ENCODE measurements around the gene DYNLT2. TPM values are rescaled to one million over a fixed set of nuclear protein-coding genes. Genes with fewer than 3 reads are reported as not detected.

DYNLT2 gene
- total and polyA plus RNA-seq, 10 donors = 2.8 to 3.9 (median 3.6) TPM

- H3K27ac ChIP-seq = no peak overlapping the region
- 80 to 89% (median 84%) methylated on average over 7 of the region's 7 CpGs for WGBS, 5 donors
- H3K4me3 ChIP-seq = no peak overlapping the region
- intact Hi-C loops (cut with DNase I; ENCODE audit: low total_unique reads) = no loop called here
- H3K27me3 ChIP-seq (replicated peaks in 1 of 7) = peaks cover 0 to 36% (median 5%) of the 10 kb centered on the region in 7 donors
- H3K9me3 ChIP-seq = no peaks in the 10 kb centered on the region
- TF ChIP-seq POLR2A (IDR thresholded peaks at IDR 0.05) = no peak
- no peak for TF ChIP-seq POLR2AphosphoS5 (IDR thresholded peaks at IDR 0.05)
- TF ChIP-seq, protein P1, sequence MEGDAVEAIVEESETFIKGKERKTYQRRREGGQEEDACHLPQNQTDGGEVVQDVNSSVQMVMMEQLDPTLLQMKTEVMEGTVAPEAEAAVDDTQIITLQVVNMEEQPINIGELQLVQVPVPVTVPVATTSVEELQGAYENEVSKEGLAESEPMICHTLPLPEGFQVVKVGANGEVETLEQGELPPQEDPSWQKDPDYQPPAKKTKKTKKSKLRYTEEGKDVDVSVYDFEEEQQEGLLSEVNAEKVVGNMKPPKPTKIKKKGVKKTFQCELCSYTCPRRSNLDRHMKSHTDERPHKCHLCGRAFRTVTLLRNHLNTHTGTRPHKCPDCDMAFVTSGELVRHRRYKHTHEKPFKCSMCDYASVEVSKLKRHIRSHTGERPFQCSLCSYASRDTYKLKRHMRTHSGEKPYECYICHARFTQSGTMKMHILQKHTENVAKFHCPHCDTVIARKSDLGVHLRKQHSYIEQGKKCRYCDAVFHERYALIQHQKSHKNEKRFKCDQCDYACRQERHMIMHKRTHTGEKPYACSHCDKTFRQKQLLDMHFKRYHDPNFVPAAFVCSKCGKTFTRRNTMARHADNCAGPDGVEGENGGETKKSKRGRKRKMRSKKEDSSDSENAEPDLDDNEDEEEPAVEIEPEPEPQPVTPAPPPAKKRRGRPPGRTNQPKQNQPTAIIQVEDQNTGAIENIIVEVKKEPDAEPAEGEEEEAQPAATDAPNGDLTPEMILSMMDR (IDR thresholded peaks at IDR 0.05 in 8 of 11, conservative IDR thresholded peaks at IDR 0.05 in 3 of 11) = no peak
- H3K4me1 ChIP-seq = peaks cover 9 to 23% (median 18%) of the 10 kb centered on the region in 6 donors
- DNase-seq = no peak
- H3K36me3 ChIP-seq = peaks cover 0 to 23% (median 0%) of the 10 kb centered on the region in 6 donors
These were observed 36.4 kb upstream of the DYNLT2 start for GRCh38 chr6:169787797-169788196.

DNA sequence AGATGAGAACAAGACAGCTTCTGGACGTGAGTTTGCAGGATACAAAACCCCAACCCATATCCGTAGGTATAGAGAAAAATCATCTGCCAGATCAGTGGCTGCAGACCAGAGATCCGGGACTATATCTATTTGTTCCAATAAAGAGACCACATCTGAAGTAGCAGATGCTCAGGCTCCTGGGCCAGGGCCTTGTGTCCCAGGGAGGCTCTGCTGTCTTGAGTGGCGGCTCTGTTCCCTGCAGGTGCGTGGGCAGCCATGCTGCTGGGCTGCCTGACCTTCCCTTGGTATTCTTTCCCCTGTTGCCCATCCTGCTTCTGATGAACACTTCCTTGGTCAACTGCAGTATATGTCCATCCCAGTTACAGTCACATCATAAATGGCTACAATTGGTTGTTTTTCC, 35.0 kb upstream of the DYNLT2 start:
- H3K4me1 ChIP-seq = peaks cover 9 to 23% (median 18%) of the 10 kb centered on the region in 6 donors
- TF ChIP-seq, protein P1 (IDR thresholded peaks at IDR 0.05 in 8 of 11, conservative IDR thresholded peaks at IDR 0.05 in 3 of 11) = no peak
- TF ChIP-seq POLR2AphosphoS5 (IDR thresholded peaks at IDR 0.05) = no peak
- no peaks in the 10 kb centered on the region for H3K9me3 ChIP-seq
- H3K27me3 ChIP-seq (replicated peaks in 1 of 7) = peaks cover 0 to 24% (median 5%) of the 10 kb centered on the region in 7 donors
- no peak overlapping the region for H3K27ac ChIP-seq
- intact Hi-C loops (cut with DNase I; ENCODE audit: low total_unique reads) = no loop called here
- H3K4me3 ChIP-seq = no peak overlapping the region
- no peak for DNase-seq
- H3K36me3 ChIP-seq = peaks cover 0 to 29% (median under 1%) of the 10 kb centered on the region in 6 donors
- 78 to 92% (median 84%) methylated on average over 5 of the region's 5 CpGs for WGBS, 5 donors

DNA sequence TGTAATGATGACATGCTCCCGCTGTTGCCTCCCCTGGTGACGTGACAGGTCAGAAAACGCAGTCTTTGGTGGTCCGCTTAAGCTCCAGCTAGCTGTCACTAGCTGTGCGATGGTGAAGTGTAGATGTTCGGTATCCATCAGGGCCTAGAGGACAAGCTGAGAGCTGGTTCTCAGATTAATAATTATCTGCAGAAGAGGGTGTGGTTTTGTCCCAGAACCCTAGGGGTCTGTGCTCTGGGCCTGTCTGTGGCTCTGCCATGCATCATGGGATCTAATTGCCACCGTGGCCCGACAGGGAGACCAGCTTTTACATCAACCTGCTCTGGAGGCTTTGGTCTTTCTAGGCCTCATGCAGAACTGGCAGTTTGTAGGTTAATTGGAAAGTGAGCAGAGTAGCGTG, 34.2 kb upstream of the DYNLT2 start:
- WGBS, 5 donors = 90 to 98% (median 94%) methylated on average over 8 to 9 of the region's 9 CpGs
- no peak overlapping the region for H3K27ac ChIP-seq
- peaks cover 0 to 18% (median 0%) of the 10 kb centered on the region in 7 donors for H3K27me3 ChIP-seq (replicated peaks in 1 of 7)
- peaks cover 9 to 15% (median 13%) of the 10 kb centered on the region in 6 donors for H3K4me1 ChIP-seq
- no peak for DNase-seq
- intact Hi-C loops (cut with DNase I; ENCODE audit: low total_unique reads) = no loop called here
- H3K36me3 ChIP-seq = peaks cover 0 to 37% (median 9%) of the 10 kb centered on the region in 6 donors
- TF ChIP-seq, protein P1 (IDR thresholded peaks at IDR 0.05 in 8 of 11, conservative IDR thresholded peaks at IDR 0.05 in 3 of 11) = no peak
- TF ChIP-seq POLR2A (IDR thresholded peaks at IDR 0.05) (no peak), POLR2AphosphoS5 (IDR thresholded peaks at IDR 0.05) (no peak)
- H3K9me3 ChIP-seq = no peaks in the 10 kb centered on the region
- H3K4me3 ChIP-seq = no peak overlapping the region

DNA sequence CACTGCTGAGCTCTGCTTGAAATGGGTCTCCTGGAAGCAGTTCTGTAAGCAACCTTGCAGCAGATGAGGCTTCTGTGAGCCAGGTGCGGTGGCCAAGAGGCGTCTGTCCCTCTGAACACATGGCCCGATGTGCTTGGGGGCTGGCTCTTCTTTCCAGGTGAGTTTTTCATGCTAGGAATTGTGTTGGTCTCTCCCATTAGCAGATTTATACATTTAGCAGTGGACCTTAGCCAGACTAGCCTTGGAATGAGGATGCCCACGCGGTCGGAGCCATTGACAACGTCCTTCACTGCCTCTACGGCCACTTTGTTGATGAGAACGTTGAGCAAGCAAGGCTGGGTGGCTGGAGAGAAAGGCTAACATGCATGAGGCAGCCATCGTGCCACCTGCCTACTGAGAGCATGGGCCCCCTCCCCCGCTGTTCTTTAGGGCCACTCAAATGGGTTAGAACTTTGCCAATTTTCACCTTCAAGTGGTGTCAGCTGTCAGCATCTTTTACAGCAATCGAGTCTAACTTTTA, 33.5 kb upstream of the DYNLT2 start:
- Histone ChIP-seq H3K27ac (no peak overlapping the region), H3K27me3 (replicated peaks in 1 of 7) (peaks cover 0 to 11% (median 0%) of the 10 kb centered on the region in 7 donors), H3K9me3 (no peaks in the 10 kb centered on the region), H3K4me1 (peaks cover 4 to 8% (median 6%) of the 10 kb centered on the region in 6 donors), H3K4me3 (no peak overlapping the region), H3K36me3 (peaks cover 0 to 44% (median 15%) of the 10 kb centered on the region in 6 donors)
- no peak for DNase-seq
- intact Hi-C loops (cut with DNase I; ENCODE audit: low total_unique reads) = no loop called here
- 78 to 82% (median 82%) methylated on average over 10 to 12 of the region's 12 CpGs for WGBS, 5 donors
- TF ChIP-seq POLR2A (IDR thresholded peaks at IDR 0.05) (no peak), POLR2AphosphoS5 (IDR thresholded peaks at IDR 0.05) (no peak)
- TF ChIP-seq, protein P1 (IDR thresholded peaks at IDR 0.05 in 8 of 11, conservative IDR thresholded peaks at IDR 0.05 in 3 of 11) = no peak
